NCI-H345 (cell line): ENCODE data around the gene METRN.
A peak's percentile ranks its signal among the peaks of the same experiment; 100 is the strongest.

Experiments
- DNase-seq: peaks from one replicate; lab custom pipeline; 2025; lab: John Stamatoyannopoulos, UW

Gene METRN

GRCh38 chr16:723695-724094, 8.8 kb downstream of the METRN start:
- no peak for DNase-seq

- DNase-seq = no peak
These were observed 9.5 kb downstream of the METRN start for GRCh38 chr16:724188-725040.

GRCh38 chr16:725041-725376, 10.1 kb downstream of the METRN start:
- no peak for DNase-seq

GRCh38 chr16:725463-726187, 10.7 kb downstream of the METRN start:
- peak; percentile 31 for DNase-seq

- no peak for DNase-seq
These were observed 11.2 kb downstream of the METRN start for GRCh38 chr16:726188-726437.

GRCh38 chr16:726438-727290, 11.7 kb downstream of the METRN start, which contains the start of the genes CCDC78 and HAGHL:
Gene CCDC78 (minus strand): TSS chr16:726443. CDS start chr16:726367, 76 bp downstream.
Gene HAGHL (plus strand): TSS chr16:727106. CDS start chr16:727510, 404 bp downstream.
- peak; percentile 57 for DNase-seq

- DNase-seq = no peak
These were observed 12.5 kb downstream of the METRN start for GRCh38 chr16:727291-727977.

- peak; percentile 66 for DNase-seq
These were observed 13.4 kb downstream of the METRN start for GRCh38 chr16:728131-728889.

- DNase-seq = no peak
These were observed 14.2 kb downstream of the METRN start for GRCh38 chr16:728890-729744.

- no peak for DNase-seq
These were observed 15.1 kb downstream of the METRN start for GRCh38 chr16:729768-730665.

GRCh38 chr16:730666-731509, 16.0 kb downstream of the METRN start:
- DNase-seq = no peak

GRCh38 chr16:732332-732731, 17.4 kb downstream of the METRN start:
- DNase-seq = no peak

GRCh38 chr16:732936-733335, 18.0 kb downstream of the METRN start:
- DNase-seq = no peak

- no peak for DNase-seq
These were observed 18.7 kb downstream of the METRN start for GRCh38 chr16:733382-734207.

GRCh38 chr16:734208-734980, 19.5 kb downstream of the METRN start:
- DNase-seq = no peak
